ENCODE results near the gene FAM13B.
"Not testable (repeated sequence)": the region's sequence is repeated elsewhere in the genome, so short reads cannot be mapped to it uniquely, and the experiment has no call there.

Gene FAM13B

DNA sequence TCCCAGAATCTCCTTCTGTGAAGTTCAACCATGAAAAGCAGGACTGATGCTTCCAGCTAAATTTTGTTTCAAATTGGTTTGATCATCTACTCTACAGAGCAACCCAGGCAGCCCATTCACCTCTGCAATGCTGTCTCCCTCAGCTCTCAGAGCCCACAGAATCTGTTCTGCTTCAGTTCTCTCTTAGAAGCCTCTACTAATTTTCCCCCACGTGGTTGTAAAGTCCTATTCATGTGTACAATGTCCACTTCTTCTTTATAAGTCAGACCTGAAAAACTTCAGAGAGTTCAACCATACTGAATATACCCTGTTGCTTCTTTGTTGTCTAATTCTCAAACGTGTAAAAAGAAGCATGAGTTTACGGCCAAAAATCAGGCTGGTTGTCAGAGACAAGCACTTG lies 21.3 kb upstream of the FAM13B start:
- no peak overlapping the region for H3K27ac ChIP-seq (ENCODE audit: low read depth, low read length)
- H3K4me3 ChIP-seq (ENCODE audit: low read length) = no peak overlapping the region
- H3K27me3 ChIP-seq (ENCODE audit: insufficient read depth, low read length) = no peaks in the 10 kb centered on the region
- no peak overlapping the region for H3K9ac ChIP-seq (ENCODE audit: low read depth, low read length)
- WGBS = 50% methylated on average over 3 of the region's 3 CpGs
- no peaks in the 10 kb centered on the region; the same call in none of the 2 replicates for H3K4me1 ChIP-seq (ENCODE audit: insufficient read depth, low read length)
- H3K36me3 ChIP-seq (ENCODE audit: insufficient read depth, low read length) = no peaks in the 10 kb centered on the region
- H3K9me3 ChIP-seq (ENCODE audit: insufficient read depth, low read depth, low read length) = no peaks in the 10 kb centered on the region

- Histone ChIP-seq H3K9me3 (ENCODE audit: insufficient read depth, low read depth, low read length) (no peaks in the 10 kb centered on the region), H3K4me1 (ENCODE audit: insufficient read depth, low read length) (no peaks in the 10 kb centered on the region; the same call in none of the 2 replicates), H3K27ac (ENCODE audit: low read depth, low read length) (no peak overlapping the region), H3K27me3 (ENCODE audit: insufficient read depth, low read length) (no peaks in the 10 kb centered on the region), H3K4me3 (ENCODE audit: low read length) (no peak overlapping the region), H3K36me3 (ENCODE audit: insufficient read depth, low read length) (no peaks in the 10 kb centered on the region), H3K9ac (ENCODE audit: low read depth, low read length) (no peak overlapping the region)
- 88% methylated on average over 3 of the region's 3 CpGs for WGBS
These were observed 20.7 kb upstream of the FAM13B start for GRCh38 chr5:138053554-138053953.

DNA sequence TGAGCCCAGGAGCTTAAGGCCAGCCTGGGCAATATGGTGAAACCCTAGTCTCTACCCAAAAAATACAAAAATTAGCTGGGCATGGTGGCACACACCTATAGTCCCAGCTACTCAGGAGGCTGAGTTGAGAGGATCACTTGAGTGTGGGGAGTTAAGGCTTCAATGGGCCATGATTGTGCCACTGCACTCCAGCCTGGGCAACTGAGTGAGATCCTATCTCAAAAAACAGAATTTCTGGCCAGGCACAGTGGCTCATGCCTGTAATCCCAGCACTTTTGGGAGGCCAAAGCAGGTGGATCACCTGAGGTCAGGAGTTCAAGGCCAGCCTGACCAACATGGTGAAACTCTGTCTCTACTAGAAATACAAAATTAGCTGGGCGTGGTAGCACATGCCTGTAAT lies 19.8 kb upstream of the FAM13B start:
- not testable (repeated sequence) for H3K4me1 ChIP-seq (ENCODE audit: insufficient read depth, low read length); H3K36me3 ChIP-seq (ENCODE audit: insufficient read depth, low read length); H3K4me3 ChIP-seq (ENCODE audit: low read length); H3K27ac ChIP-seq (ENCODE audit: low read depth, low read length); H3K9me3 ChIP-seq (ENCODE audit: insufficient read depth, low read depth, low read length); H3K27me3 ChIP-seq (ENCODE audit: insufficient read depth, low read length); H3K9ac ChIP-seq (ENCODE audit: low read depth, low read length)
- 100% methylated on average over 1 of the region's 1 CpG for WGBS

- no peak overlapping the region for H3K4me3 ChIP-seq (ENCODE audit: low read length)
- no peak overlapping the region for H3K27ac ChIP-seq (ENCODE audit: low read depth, low read length)
- H3K4me1 ChIP-seq (ENCODE audit: insufficient read depth, low read length) = no peaks in the 10 kb centered on the region; the same call in none of the 2 replicates
- WGBS = 81% methylated on average over 9 of the region's 9 CpGs
- H3K27me3 ChIP-seq (ENCODE audit: insufficient read depth, low read length) = no peaks in the 10 kb centered on the region
- H3K9me3 ChIP-seq (ENCODE audit: insufficient read depth, low read depth, low read length) = no peaks in the 10 kb centered on the region
- H3K36me3 ChIP-seq (ENCODE audit: insufficient read depth, low read length) = no peaks in the 10 kb centered on the region
- H3K9ac ChIP-seq (ENCODE audit: low read depth, low read length) = no peak overlapping the region
These were observed 18.8 kb upstream of the FAM13B start for GRCh38 chr5:138051441-138052296.

GRCh38 chr5:138045283-138045682 lies 12.4 kb upstream of the FAM13B start:
- not testable (repeated sequence) for H3K4me3 ChIP-seq (ENCODE audit: low read length); H3K27ac ChIP-seq (ENCODE audit: low read depth, low read length); H3K4me1 ChIP-seq (ENCODE audit: insufficient read depth, low read length); H3K9ac ChIP-seq (ENCODE audit: low read depth, low read length); H3K36me3 ChIP-seq (ENCODE audit: insufficient read depth, low read length); H3K27me3 ChIP-seq (ENCODE audit: insufficient read depth, low read length); H3K9me3 ChIP-seq (ENCODE audit: insufficient read depth, low read depth, low read length)
- 95% methylated on average over 2 of the region's 3 CpGs for WGBS

GRCh38 chr5:138038826-138039225 lies 5.9 kb upstream of the FAM13B start:
- 83% methylated on average over 1 of the region's 1 CpG for WGBS
- Histone ChIP-seq H3K9me3 (ENCODE audit: insufficient read depth, low read depth, low read length) (no peaks in the 10 kb centered on the region), H3K27ac (ENCODE audit: low read depth, low read length) (no peak overlapping the region), H3K9ac (ENCODE audit: low read depth, low read length) (no peak overlapping the region), H3K27me3 (ENCODE audit: insufficient read depth, low read length) (no peaks in the 10 kb centered on the region), H3K36me3 (ENCODE audit: insufficient read depth, low read length) (no peaks in the 10 kb centered on the region), H3K4me1 (ENCODE audit: insufficient read depth, low read length) (no peaks in the 10 kb centered on the region), H3K4me3 (ENCODE audit: low read length) (no peak overlapping the region)

DNA sequence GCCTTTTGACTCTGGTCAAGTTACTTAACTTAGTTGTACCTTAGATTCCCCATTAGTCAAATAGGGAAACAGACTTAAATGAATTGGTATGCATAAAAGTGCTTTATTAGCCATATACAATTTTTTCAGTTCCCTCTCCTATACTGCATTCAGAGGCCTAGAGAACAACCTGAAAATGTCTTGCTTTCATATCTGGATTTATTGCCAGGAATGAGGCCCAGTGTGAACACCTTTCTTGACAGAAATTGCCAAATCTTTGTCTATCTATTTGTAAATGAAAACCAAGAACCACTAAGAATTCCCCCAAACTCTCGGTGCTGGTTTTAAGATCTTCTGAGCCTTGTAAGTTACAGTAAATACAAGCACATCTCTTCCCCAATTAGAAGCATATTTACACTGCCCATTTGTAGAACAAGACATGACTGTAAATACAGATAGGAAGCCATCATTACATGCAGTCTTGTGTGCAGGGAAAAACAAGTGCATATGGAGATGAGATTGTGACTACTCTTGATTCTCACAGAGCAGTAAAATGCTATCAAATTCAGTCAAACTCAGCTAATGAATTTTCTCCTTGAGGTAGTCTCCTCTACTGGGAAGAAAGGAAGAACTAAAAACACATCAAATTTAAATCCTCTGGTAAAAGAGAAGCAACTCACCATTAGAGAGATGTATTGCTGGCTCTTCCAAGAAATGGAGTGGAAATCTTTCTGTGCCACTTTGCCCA lies 5.2 kb upstream of the FAM13B start:
- H3K4me1 ChIP-seq (ENCODE audit: insufficient read depth, low read length) = no peaks in the 10 kb centered on the region
- H3K27ac ChIP-seq (ENCODE audit: low read depth, low read length) = no peak overlapping the region
- H3K9ac ChIP-seq (ENCODE audit: low read depth, low read length) = no peak overlapping the region
- 100% methylated on average over 1 of the region's 1 CpG for WGBS
- no peak overlapping the region for H3K4me3 ChIP-seq (ENCODE audit: low read length)
- H3K36me3 ChIP-seq (ENCODE audit: insufficient read depth, low read length) = no peaks in the 10 kb centered on the region
- H3K9me3 ChIP-seq (ENCODE audit: insufficient read depth, low read depth, low read length) = no peaks in the 10 kb centered on the region
- H3K27me3 ChIP-seq (ENCODE audit: insufficient read depth, low read length) = no peaks in the 10 kb centered on the region

DNA sequence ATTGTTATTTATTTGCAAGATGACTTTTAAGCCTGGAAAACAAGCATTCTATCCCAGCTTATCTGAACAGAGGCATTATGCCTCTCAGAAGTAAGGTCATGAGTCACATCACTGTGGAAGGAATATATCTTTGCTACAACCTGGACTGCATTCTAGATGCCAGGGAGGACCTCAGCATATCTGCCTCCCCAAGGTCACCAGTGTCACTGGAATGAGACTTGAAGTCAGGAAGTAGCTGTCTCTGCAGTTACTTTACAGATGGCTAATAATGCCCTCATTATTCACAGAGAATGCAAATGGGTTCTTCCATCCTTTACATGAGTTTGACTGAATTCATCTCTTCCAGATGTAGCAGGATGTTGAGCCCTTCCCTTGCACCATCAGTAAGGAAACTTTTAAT lies 4.4 kb upstream of the FAM13B start:
- H3K36me3 ChIP-seq (ENCODE audit: insufficient read depth, low read length) = no peaks in the 10 kb centered on the region
- no peaks in the 10 kb centered on the region for H3K4me1 ChIP-seq (ENCODE audit: insufficient read depth, low read length)

GRCh38 chr5:138035605-138036537 lies 3.0 kb upstream of the FAM13B start:
- WGBS = 44% methylated on average over 9 of the region's 11 CpGs

More for the DNA sequence above, 4.4 kb upstream of the FAM13B start:
- H3K9ac ChIP-seq (ENCODE audit: low read depth, low read length) = no peak overlapping the region
- no peaks in the 10 kb centered on the region for H3K27me3 ChIP-seq (ENCODE audit: insufficient read depth, low read length)
- H3K27ac ChIP-seq (ENCODE audit: low read depth, low read length) = no peak overlapping the region
- no peaks in the 10 kb centered on the region for H3K9me3 ChIP-seq (ENCODE audit: insufficient read depth, low read depth, low read length)
- H3K4me3 ChIP-seq (ENCODE audit: low read length) = no peak overlapping the region

DNA sequence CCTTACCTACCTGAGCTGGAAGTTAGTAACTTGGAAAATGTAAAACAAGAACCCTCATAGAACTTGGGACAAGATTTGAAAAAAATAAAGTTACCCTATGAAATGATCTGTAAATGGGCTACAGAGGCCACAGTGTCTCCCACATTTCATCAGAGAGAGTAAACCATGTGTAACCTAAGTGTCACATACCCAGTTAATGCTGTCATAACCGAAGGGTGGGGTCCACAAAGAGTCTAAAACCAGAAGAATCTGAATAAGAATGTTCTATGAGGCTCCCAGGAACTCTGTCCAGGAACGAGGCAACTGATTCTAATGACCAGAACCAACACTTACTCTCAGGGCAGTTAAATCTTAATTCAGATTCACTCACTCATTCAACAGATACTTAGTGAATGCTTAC lies 1.0 kb upstream of the FAM13B start:
- 85% methylated on average over 2 of the region's 2 CpGs for WGBS
- no peaks in the 10 kb centered on the region for H3K9me3 ChIP-seq (ENCODE audit: insufficient read depth, low read depth, low read length)
- H3K4me3 ChIP-seq (ENCODE audit: low read length) = peak overlapping the region; percentile 80
- peak overlapping the region; percentile 87; the same call in 1 of the 2 replicates for H3K9ac ChIP-seq (ENCODE audit: low read depth, low read length)
- no peaks in the 10 kb centered on the region; the same call in 1 of the 2 replicates for H3K4me1 ChIP-seq (ENCODE audit: insufficient read depth, low read length)
- H3K36me3 ChIP-seq (ENCODE audit: insufficient read depth, low read length) = no peaks in the 10 kb centered on the region
- peak overlapping the region; percentile 100; the same call in 1 of the 2 replicates for H3K27ac ChIP-seq (ENCODE audit: low read depth, low read length)
- no peaks in the 10 kb centered on the region for H3K27me3 ChIP-seq (ENCODE audit: insufficient read depth, low read length)

More at GRCh38 chr5:138035605-138036537, 3.0 kb upstream of the FAM13B start:
- Histone ChIP-seq H3K36me3 (ENCODE audit: insufficient read depth, low read length) (no peaks in the 10 kb centered on the region), H3K27ac (ENCODE audit: low read depth, low read length) (no peak overlapping the region), H3K4me1 (ENCODE audit: insufficient read depth, low read length) (no peaks in the 10 kb centered on the region; the same call in 1 of the 2 replicates), H3K9me3 (ENCODE audit: insufficient read depth, low read depth, low read length) (no peaks in the 10 kb centered on the region), H3K9ac (ENCODE audit: low read depth, low read length) (no peak overlapping the region), H3K27me3 (ENCODE audit: insufficient read depth, low read length) (no peaks in the 10 kb centered on the region), H3K4me3 (ENCODE audit: low read length) (no peak overlapping the region)
